Gastrocnemius medialis (tissue), 4 donors: ENCODE data around the gene SERTAD2.

Experiments used
- POLR2A ChIP-seq, 2 donors: fragments of 450-650 bp; IDR thresholded peaks; one replicate each; pipeline ENCODE4 v1.6.1; 2017; ENCODE audit warnings: antibody characterized with exemption in 2 of 2, mild to moderate bottlenecking in 2 of 2, moderate library complexity in 2 of 2
- TF ChIP-seq, protein P1 (sequence below), 5 experiments: fragments of 450-650 bp in 3 of 5; fragments of 200-600 bp in 2 of 5; sonication (generic) in 2 of 5; IDR thresholded peaks in 4 of 5; conservative IDR thresholded peaks in 1 of 5; 1 replicate in 4 of 5; 2 replicates in 1 of 5; pipeline ENCODE4 v1.5.1; 2016 to 2019; ENCODE audit warnings: antibody characterized with exemption in 5 of 5, mild to moderate bottlenecking in 3 of 5, moderate library complexity in 3 of 5

GRCh38 chr2:64670047-64670446, 16.3 kb upstream of the SERTAD2 start:
- TF ChIP-seq POLR2A (IDR thresholded peaks at IDR 0.05), result no peak
- TF ChIP-seq, protein P1, sequence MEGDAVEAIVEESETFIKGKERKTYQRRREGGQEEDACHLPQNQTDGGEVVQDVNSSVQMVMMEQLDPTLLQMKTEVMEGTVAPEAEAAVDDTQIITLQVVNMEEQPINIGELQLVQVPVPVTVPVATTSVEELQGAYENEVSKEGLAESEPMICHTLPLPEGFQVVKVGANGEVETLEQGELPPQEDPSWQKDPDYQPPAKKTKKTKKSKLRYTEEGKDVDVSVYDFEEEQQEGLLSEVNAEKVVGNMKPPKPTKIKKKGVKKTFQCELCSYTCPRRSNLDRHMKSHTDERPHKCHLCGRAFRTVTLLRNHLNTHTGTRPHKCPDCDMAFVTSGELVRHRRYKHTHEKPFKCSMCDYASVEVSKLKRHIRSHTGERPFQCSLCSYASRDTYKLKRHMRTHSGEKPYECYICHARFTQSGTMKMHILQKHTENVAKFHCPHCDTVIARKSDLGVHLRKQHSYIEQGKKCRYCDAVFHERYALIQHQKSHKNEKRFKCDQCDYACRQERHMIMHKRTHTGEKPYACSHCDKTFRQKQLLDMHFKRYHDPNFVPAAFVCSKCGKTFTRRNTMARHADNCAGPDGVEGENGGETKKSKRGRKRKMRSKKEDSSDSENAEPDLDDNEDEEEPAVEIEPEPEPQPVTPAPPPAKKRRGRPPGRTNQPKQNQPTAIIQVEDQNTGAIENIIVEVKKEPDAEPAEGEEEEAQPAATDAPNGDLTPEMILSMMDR (IDR thresholded peaks at IDR 0.05 in 4 of 5, conservative IDR thresholded peaks at IDR 0.05 in 1 of 5), result no peak
